Measurements from ENCODE around the gene C16orf74. TPM values are rescaled to one million over a fixed set of nuclear protein-coding genes. Genes with fewer than 3 reads are reported as not detected.

Gene C16orf74
- polyA plus RNA-seq, 1 donor (not counting 4 experiments of a cell fraction or from before 2014, with no cell fraction given) = 35.3 TPM

DNA sequence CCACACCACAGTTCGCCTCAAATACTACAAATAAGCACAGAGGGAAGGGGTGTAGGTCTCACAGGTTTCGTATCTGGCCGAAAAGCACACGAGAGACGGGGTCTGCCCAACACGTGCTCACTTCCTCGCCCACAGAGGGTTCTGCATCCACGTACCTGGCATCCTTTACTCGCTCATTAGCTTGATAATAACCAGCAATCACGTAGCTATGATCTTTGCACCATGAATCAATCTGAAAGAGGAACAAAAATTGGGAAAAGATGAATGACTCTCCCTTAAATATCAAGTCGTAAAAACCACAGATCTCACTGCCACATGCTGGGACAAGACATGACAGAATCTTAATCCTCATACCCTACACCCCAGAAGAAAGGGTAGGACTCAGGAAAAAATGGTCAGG, 37.9 kb upstream of the C16orf74 start:
- peaks cover 8% of the 10 kb centered on the region for H4K20me1 ChIP-seq (ENCODE audit: control insufficient read depth, extremely low read depth, insufficient read depth, low read length)
- dilution Hi-C loops (cut with MboI; ENCODE audit: extremely low pct_ligation_motif_present, low sequenced_read_pairs) = no loop called here
- FAIRE-seq = no peak

DNA sequence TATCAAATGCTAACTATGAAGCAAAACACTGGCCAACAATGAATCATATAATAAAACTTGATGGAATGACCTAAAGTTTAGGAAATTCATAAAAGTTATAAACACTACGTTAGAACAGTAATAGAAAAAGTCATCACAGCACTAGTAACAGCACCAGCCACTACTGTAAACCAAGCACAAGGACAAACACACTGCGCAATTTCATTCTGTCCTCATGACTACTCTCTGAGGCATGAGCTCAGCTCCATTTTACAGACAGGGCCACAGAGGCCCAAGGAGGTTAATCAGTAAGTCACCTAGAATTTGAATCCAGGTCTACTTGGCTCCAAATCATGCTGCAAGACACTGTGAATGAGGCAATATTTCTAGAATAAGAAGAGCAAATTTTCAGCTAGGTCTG, 35.0 kb upstream of the C16orf74 start:
- no peak for FAIRE-seq
- no peak overlapping the region for H3K4me2 ChIP-seq (ENCODE audit: control insufficient read depth, extremely low read depth, insufficient read depth, low read depth, low read length)
- H3K9me1 ChIP-seq (ENCODE audit: control insufficient read depth, extremely low read depth, insufficient read depth, low read length) = peaks cover 7% of the 10 kb centered on the region
- TF ChIP-seq EZH2 (IDR thresholded peaks at IDR 0.05; ENCODE audit: low read length) = no peak
- TF ChIP-seq, protein P1, sequence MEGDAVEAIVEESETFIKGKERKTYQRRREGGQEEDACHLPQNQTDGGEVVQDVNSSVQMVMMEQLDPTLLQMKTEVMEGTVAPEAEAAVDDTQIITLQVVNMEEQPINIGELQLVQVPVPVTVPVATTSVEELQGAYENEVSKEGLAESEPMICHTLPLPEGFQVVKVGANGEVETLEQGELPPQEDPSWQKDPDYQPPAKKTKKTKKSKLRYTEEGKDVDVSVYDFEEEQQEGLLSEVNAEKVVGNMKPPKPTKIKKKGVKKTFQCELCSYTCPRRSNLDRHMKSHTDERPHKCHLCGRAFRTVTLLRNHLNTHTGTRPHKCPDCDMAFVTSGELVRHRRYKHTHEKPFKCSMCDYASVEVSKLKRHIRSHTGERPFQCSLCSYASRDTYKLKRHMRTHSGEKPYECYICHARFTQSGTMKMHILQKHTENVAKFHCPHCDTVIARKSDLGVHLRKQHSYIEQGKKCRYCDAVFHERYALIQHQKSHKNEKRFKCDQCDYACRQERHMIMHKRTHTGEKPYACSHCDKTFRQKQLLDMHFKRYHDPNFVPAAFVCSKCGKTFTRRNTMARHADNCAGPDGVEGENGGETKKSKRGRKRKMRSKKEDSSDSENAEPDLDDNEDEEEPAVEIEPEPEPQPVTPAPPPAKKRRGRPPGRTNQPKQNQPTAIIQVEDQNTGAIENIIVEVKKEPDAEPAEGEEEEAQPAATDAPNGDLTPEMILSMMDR (optimal IDR thresholded peaks at IDR 0.05 in 1 of 3, IDR thresholded peaks at IDR 0.05 in 1 of 3, conservative IDR thresholded peaks at IDR 0.05 in 1 of 3; ENCODE audit: extremely low read depth in 1 of 3, insufficient read depth in 2 of 3, low read length in 3 of 3) = no peak
- no peak overlapping the region for H3K9ac ChIP-seq (ENCODE audit: control insufficient read depth, extremely low read depth, insufficient read depth, low read length)
- no peak for DNase-seq (ENCODE audit: low read depth, low spot score)
- H3K79me2 ChIP-seq (ENCODE audit: control insufficient read depth, insufficient read depth, low read length) = peaks cover 76% of the 10 kb centered on the region
- no peaks in the 10 kb centered on the region for H3K27me3 ChIP-seq (ENCODE audit: control insufficient read depth, extremely low read depth, insufficient read depth, low read length)
- H4K20me1 ChIP-seq (ENCODE audit: control insufficient read depth, extremely low read depth, insufficient read depth, low read length) = peaks cover 16% of the 10 kb centered on the region
- H3K36me3 ChIP-seq (ENCODE audit: control insufficient read depth in 2 of 2, extremely low read depth in 1 of 2, insufficient read depth in 2 of 2, low read length in 2 of 2) = peaks cover 44 to 51% of the 10 kb centered on the region in 2 experiments
- no peak overlapping the region for H2AFZ ChIP-seq (ENCODE audit: control insufficient read depth, low read length)
- no peaks in the 10 kb centered on the region for H3K9me3 ChIP-seq (ENCODE audit: control insufficient read depth, low read depth, low read length)
- no peaks in the 10 kb centered on the region for H3K4me1 ChIP-seq (ENCODE audit: control insufficient read depth, extremely low read depth, insufficient read depth, low read length)
- H3K4me3 ChIP-seq (ENCODE audit: control insufficient read depth in 2 of 3, extremely low read depth in 1 of 3, insufficient read depth in 2 of 3, low read depth in 1 of 3, low read length in 3 of 3) = no peak overlapping the region
- dilution Hi-C loops (cut with MboI; ENCODE audit: extremely low pct_ligation_motif_present, low sequenced_read_pairs) = no loop called here
- no peak overlapping the region for H3K27ac ChIP-seq (ENCODE audit: control insufficient read depth, insufficient read depth, low read length)

More for the DNA sequence above, 37.9 kb upstream of the C16orf74 start:
- Histone ChIP-seq H3K4me3 (ENCODE audit: control insufficient read depth in 2 of 3, extremely low read depth in 1 of 3, insufficient read depth in 2 of 3, low read depth in 1 of 3, low read length in 3 of 3) (no peak overlapping the region), H3K79me2 (ENCODE audit: control insufficient read depth, insufficient read depth, low read length) (peaks cover 86% of the 10 kb centered on the region), H3K27ac (ENCODE audit: control insufficient read depth, insufficient read depth, low read length) (no peak overlapping the region), H3K9ac (ENCODE audit: control insufficient read depth, extremely low read depth, insufficient read depth, low read length) (no peak overlapping the region), H3K27me3 (ENCODE audit: control insufficient read depth, extremely low read depth, insufficient read depth, low read length) (no peaks in the 10 kb centered on the region), H2AFZ (ENCODE audit: control insufficient read depth, low read length) (no peak overlapping the region), H3K4me1 (ENCODE audit: control insufficient read depth, extremely low read depth, insufficient read depth, low read length) (no peaks in the 10 kb centered on the region), H3K36me3 (ENCODE audit: control insufficient read depth in 2 of 2, extremely low read depth in 1 of 2, insufficient read depth in 2 of 2, low read length in 2 of 2) (peaks cover 44 to 45% of the 10 kb centered on the region in 2 experiments), H3K9me1 (ENCODE audit: control insufficient read depth, extremely low read depth, insufficient read depth, low read length) (peaks cover 7% of the 10 kb centered on the region), H3K4me2 (ENCODE audit: control insufficient read depth, extremely low read depth, insufficient read depth, low read depth, low read length) (no peak overlapping the region), H3K9me3 (ENCODE audit: control insufficient read depth, low read depth, low read length) (no peaks in the 10 kb centered on the region)
- TF ChIP-seq, protein P1 (optimal IDR thresholded peaks at IDR 0.05 in 1 of 3, IDR thresholded peaks at IDR 0.05 in 1 of 3, conservative IDR thresholded peaks at IDR 0.05 in 1 of 3; ENCODE audit: extremely low read depth in 1 of 3, insufficient read depth in 2 of 3, low read length in 3 of 3) = no peak
- TF ChIP-seq EZH2 (IDR thresholded peaks at IDR 0.05; ENCODE audit: low read length) = no peak
- no peak for DNase-seq (ENCODE audit: low read depth, low spot score)

All from keratinocyte (primary cell).